Endothelial cell (in vitro differentiated cells): ENCODE data around the gene RAG1. TPM values are rescaled to one million over a fixed set of nuclear protein-coding genes. Genes with fewer than 3 reads are reported as not detected.

Experiments
- DNase-seq: peaks from one replicate; pipeline ENCODE4 v3.0.0; 2021; ENCODE audit warnings: low spot score
- H3K27ac Mint-ChIP-seq: one replicate; pipeline ENCODE4 v1.8.0; 2021; ENCODE audit warnings: mixed read lengths, inconsistent platforms; ENCODE audit not compliant: unreplicated experiment
- H3K27me3 Mint-ChIP-seq: one replicate; pipeline ENCODE4 v1.8.0; 2021; ENCODE audit warnings: mild to moderate bottlenecking, moderate library complexity, mixed read lengths, inconsistent platforms; ENCODE audit not compliant: unreplicated experiment
- H3K36me3 Mint-ChIP-seq: one replicate; pipeline ENCODE4 v1.8.0; 2021; ENCODE audit warnings: mild to moderate bottlenecking, low read depth, mixed read lengths, inconsistent platforms; ENCODE audit not compliant: unreplicated experiment
- H3K4me1 Mint-ChIP-seq: one replicate; pipeline ENCODE4 v1.8.0; 2021; ENCODE audit warnings: mild to moderate bottlenecking, mixed read lengths, inconsistent platforms; ENCODE audit not compliant: unreplicated experiment
- H3K4me3 Mint-ChIP-seq: one replicate; pipeline ENCODE4 v1.8.0; 2021; ENCODE audit warnings: mild to moderate bottlenecking, mixed read lengths, inconsistent platforms; ENCODE audit not compliant: unreplicated experiment
- H3K9me3 Mint-ChIP-seq: one replicate; pipeline ENCODE4 v1.8.0; 2021; ENCODE audit warnings: mixed read lengths, inconsistent platforms; ENCODE audit not compliant: unreplicated experiment
- CTCF ChIP-seq: fragments of 200-600 bp; sonication (generic); IDR thresholded peaks from one replicate; pipeline ENCODE4 v1.5.0; 2021; ENCODE audit warnings: antibody characterized with exemption; ENCODE audit not compliant: unreplicated experiment
- total RNA-seq: library from RNA; stranded (reverse); fragmentation: NEBNext Ultra II Directional; extraction: Animal tissue kit (Norgen Biotek cat#: 25700); gene quantifications from one replicate; pipeline ENCODE4 v1.2.1, GENCODE V29; 2021; ENCODE audit not compliant: unreplicated experiment

Gene RAG1
- total RNA-seq, 1 donor from 2014 or later = 3.9 TPM

- H3K9me3 Mint-ChIP-seq = no peaks in the 10 kb centered on the region
- no peak for TF ChIP-seq CTCF
- H3K4me1 Mint-ChIP-seq = no peaks in the 10 kb centered on the region
- H3K27ac Mint-ChIP-seq = no peak overlapping the region
- no peaks in the 10 kb centered on the region for H3K36me3 Mint-ChIP-seq
- DNase-seq = no peak
- H3K4me3 Mint-ChIP-seq = no peak overlapping the region
- no peaks in the 10 kb centered on the region for H3K27me3 Mint-ChIP-seq
Observed at GRCh38 chr11:36608491-36609199, 40.8 kb downstream of the RAG1 start.

- Mint-ChIP-seq H3K9me3 (no peaks in the 10 kb centered on the region), H3K27ac (no peak overlapping the region), H3K36me3 (no peaks in the 10 kb centered on the region), H3K27me3 (no peaks in the 10 kb centered on the region), H3K4me1 (no peaks in the 10 kb centered on the region), H3K4me3 (no peak overlapping the region)
- TF ChIP-seq CTCF = no peak
- DNase-seq = no peak
Observed at GRCh38 chr11:36609383-36609782, 41.6 kb downstream of the RAG1 start.

GRCh38 chr11:36615826-36616225 is 48.0 kb downstream of the RAG1 start:
- H3K27ac Mint-ChIP-seq = no peak overlapping the region
- H3K36me3 Mint-ChIP-seq = no peaks in the 10 kb centered on the region

GRCh38 chr11:36617543-36618362 is 49.9 kb downstream of the RAG1 start:
- no peak for DNase-seq
- Mint-ChIP-seq H3K4me3 (no peak overlapping the region), H3K27me3 (no peaks in the 10 kb centered on the region), H3K4me1 (no peaks in the 10 kb centered on the region), H3K9me3 (no peaks in the 10 kb centered on the region), H3K36me3 (no peaks in the 10 kb centered on the region), H3K27ac (no peak overlapping the region)
- no peak for TF ChIP-seq CTCF

More at GRCh38 chr11:36615826-36616225, 48.0 kb downstream of the RAG1 start:
- no peaks in the 10 kb centered on the region for H3K4me1 Mint-ChIP-seq
- no peak for DNase-seq
- H3K9me3 Mint-ChIP-seq = no peaks in the 10 kb centered on the region
- no peak overlapping the region for H3K4me3 Mint-ChIP-seq
- no peaks in the 10 kb centered on the region for H3K27me3 Mint-ChIP-seq
- TF ChIP-seq CTCF = no peak
